Stimulated activated CD8-positive, alpha-beta memory T cell treated with anti-CD3 and anti-CD28 coated beads, Interleukin-4, amount 100 ng/mL, for 1 hour (primary cell): ENCODE data around the gene KRTAP10-7.
"Not testable (repeated sequence)": the region's sequence is repeated elsewhere in the genome, so short reads cannot be mapped to it uniquely, and the experiment has no call there.

Experiments
- DNase-seq, 2 donors: peaks; one replicate each; pipeline ENCODE4 v3.0.0-alpha.2; 2020; ENCODE audit warnings: low read depth in 2 of 2, low spot score in 1 of 2

KRTAP10-7 gene

GRCh38 chr21:44628707-44629391 is 28.5 kb downstream of the KRTAP10-7 start:
- no peak for DNase-seq

GRCh38 chr21:44630440-44630839 is 30.0 kb downstream of the KRTAP10-7 start:
- no peak for DNase-seq

- no peak for DNase-seq
Measured at GRCh38 chr21:44632067-44632466, 31.7 kb downstream of the KRTAP10-7 start.

- DNase-seq = no peak
Measured at GRCh38 chr21:44636209-44637017, 36.0 kb downstream of the KRTAP10-7 start.

- no peak for DNase-seq
Measured at GRCh38 chr21:44637018-44637850, 36.8 kb downstream of the KRTAP10-7 start, which contains the start of gene KRTAP10-10. Gene KRTAP10-10, plus strand, starts transcription at chr21:44637356. Its CDS starts 62 bp downstream, at chr21:44637418.

GRCh38 chr21:44637851-44638348 is 37.5 kb downstream of the KRTAP10-7 start:
- not testable (repeated sequence) for DNase-seq

- not testable (repeated sequence) for DNase-seq
Measured at GRCh38 chr21:44638506-44639330, 38.3 kb downstream of the KRTAP10-7 start.

GRCh38 chr21:44639331-44639655 is 38.9 kb downstream of the KRTAP10-7 start:
- DNase-seq = no peak

GRCh38 chr21:44640761-44641160 is 40.4 kb downstream of the KRTAP10-7 start:
- DNase-seq = no peak

- no peak for DNase-seq
Measured at GRCh38 chr21:44643741-44644310, 43.4 kb downstream of the KRTAP10-7 start.

- DNase-seq = no peak
Measured at GRCh38 chr21:44644878-44645277, 44.5 kb downstream of the KRTAP10-7 start.

GRCh38 chr21:44646366-44647221 is 46.2 kb downstream of the KRTAP10-7 start, which contains the start of gene KRTAP10-11:
Gene KRTAP10-11, plus strand, starts transcription at chr21:44646414. Its CDS starts 45 bp downstream, at chr21:44646459.
- not testable (repeated sequence) for DNase-seq

GRCh38 chr21:44647222-44647552 is 46.8 kb downstream of the KRTAP10-7 start:
- DNase-seq = no peak

- no peak for DNase-seq
Measured at GRCh38 chr21:44648557-44649311, 48.3 kb downstream of the KRTAP10-7 start.

- no peak for DNase-seq
Measured at GRCh38 chr21:44649521-44650100, 49.2 kb downstream of the KRTAP10-7 start.

- no peak for DNase-seq
Measured at GRCh38 chr21:44650265-44650972, 50.0 kb downstream of the KRTAP10-7 start.

- no peak for DNase-seq
Measured at GRCh38 chr21:44650973-44651675, 50.7 kb downstream of the KRTAP10-7 start.
